ENCODE data around the gene THBD. TPM values are rescaled to one million over a fixed set of nuclear protein-coding genes. Genes with fewer than 3 reads are reported as not detected.

THBD gene, protein sequence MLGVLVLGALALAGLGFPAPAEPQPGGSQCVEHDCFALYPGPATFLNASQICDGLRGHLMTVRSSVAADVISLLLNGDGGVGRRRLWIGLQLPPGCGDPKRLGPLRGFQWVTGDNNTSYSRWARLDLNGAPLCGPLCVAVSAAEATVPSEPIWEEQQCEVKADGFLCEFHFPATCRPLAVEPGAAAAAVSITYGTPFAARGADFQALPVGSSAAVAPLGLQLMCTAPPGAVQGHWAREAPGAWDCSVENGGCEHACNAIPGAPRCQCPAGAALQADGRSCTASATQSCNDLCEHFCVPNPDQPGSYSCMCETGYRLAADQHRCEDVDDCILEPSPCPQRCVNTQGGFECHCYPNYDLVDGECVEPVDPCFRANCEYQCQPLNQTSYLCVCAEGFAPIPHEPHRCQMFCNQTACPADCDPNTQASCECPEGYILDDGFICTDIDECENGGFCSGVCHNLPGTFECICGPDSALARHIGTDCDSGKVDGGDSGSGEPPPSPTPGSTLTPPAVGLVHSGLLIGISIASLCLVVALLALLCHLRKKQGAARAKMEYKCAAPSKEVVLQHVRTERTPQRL
- total RNA-seq = 6.9 and 18.9 TPM in 2 replicates

DNA sequence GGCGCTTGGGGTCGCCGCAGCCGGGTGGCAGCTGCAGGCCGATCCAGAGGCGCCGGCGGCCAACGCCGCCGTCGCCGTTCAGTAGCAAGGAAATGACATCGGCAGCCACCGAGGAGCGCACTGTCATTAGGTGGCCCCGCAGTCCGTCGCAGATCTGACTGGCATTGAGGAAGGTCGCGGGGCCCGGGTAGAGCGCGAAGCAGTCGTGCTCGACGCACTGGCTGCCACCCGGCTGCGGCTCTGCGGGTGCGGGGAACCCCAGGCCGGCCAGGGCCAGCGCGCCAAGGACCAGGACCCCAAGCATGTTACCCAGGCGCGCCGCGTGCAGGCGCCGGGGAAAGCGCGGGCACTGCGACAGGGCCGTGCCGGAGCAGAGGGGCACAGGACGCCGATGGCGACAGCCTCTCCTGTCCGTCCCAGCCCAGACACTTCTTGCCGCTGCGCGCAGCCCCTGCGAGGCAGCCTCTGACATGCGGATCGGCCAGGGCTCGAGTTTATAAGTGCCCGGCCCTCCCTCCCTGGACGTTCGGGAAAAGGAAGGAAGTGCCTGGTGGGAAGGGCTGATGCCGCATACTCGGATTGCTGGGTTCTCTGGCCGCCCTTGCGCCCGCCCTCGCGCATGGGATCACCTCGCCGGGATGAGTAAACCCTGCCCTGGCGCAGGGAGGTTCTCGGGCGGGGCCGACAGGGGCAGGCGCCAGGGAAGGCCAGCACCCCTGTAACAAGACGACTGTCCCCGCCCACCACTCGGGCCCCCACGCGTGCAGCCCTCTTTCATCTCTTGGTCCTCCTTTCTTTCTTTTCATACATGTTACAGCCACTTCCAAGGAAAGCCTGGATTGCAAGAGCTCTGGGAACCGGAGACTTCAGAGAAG lies at the start of gene THBD:
TSS of gene THBD (minus strand) at position 472 of the 875 bp plus-strand sequence. CDS start at position 304, 168 bp downstream.
- DNase-seq (ENCODE audit: low read depth) = peak; percentile 54
- TF ChIP-seq, protein P1, sequence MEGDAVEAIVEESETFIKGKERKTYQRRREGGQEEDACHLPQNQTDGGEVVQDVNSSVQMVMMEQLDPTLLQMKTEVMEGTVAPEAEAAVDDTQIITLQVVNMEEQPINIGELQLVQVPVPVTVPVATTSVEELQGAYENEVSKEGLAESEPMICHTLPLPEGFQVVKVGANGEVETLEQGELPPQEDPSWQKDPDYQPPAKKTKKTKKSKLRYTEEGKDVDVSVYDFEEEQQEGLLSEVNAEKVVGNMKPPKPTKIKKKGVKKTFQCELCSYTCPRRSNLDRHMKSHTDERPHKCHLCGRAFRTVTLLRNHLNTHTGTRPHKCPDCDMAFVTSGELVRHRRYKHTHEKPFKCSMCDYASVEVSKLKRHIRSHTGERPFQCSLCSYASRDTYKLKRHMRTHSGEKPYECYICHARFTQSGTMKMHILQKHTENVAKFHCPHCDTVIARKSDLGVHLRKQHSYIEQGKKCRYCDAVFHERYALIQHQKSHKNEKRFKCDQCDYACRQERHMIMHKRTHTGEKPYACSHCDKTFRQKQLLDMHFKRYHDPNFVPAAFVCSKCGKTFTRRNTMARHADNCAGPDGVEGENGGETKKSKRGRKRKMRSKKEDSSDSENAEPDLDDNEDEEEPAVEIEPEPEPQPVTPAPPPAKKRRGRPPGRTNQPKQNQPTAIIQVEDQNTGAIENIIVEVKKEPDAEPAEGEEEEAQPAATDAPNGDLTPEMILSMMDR (conservative IDR thresholded peaks at IDR 0.05; ENCODE audit: low read depth, low read length) = no peak
- peak within 1 kb of the TSS; percentile 65 for H3K4me3 ChIP-seq (ENCODE audit: low read depth, low read length)

DNA sequence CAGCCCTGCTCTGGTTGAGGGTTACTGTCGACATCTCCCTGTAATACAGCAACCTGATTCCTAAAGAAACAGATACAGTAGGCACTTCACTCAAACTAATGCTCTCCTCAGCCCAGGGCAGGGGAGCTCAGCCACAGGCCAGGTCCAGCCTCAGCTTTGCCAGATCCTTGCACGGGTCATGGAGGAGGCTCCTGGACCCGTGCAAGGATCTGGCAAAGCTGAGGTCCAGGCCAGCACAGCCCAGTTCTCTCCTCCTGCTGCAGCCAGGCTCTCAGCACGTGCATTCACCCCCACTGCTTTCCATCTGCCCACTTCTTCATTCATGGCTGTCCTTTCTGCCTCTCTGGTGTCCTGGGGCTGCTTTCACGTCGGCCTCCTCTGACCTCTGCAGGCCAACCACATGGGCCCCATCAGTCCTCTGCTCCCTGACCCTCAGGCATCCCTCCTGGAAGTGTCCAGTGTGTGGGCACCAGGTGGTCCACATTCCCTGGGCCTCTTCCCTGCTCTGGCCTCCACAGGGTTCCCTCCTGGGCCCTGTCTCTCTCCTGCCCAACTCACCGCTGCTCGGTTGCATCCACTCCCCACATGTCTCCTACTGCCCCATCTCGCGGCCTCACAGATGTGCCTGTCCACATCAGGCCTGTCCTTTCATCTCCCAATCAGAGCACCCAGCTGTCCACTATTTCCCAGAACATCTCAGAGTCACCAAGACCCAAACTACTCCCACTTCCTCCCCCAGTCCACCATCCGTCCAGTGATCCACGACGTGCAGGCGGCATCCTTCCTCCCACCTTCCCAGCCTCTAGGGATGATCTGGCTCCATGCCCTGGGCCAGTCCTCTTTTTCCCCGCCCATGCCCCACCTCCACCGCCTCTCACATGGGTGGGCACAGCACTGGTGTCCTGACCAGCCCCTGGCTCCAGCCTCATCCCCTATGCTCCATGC lies 48.4 kb upstream of the THBD start:
- DNase-seq (ENCODE audit: low read depth) = no peak
- H3K4me3 ChIP-seq (ENCODE audit: low read depth, low read length) = no peak overlapping the region
- TF ChIP-seq, protein P1 (conservative IDR thresholded peaks at IDR 0.05; ENCODE audit: low read depth, low read length) = no peak

DNA sequence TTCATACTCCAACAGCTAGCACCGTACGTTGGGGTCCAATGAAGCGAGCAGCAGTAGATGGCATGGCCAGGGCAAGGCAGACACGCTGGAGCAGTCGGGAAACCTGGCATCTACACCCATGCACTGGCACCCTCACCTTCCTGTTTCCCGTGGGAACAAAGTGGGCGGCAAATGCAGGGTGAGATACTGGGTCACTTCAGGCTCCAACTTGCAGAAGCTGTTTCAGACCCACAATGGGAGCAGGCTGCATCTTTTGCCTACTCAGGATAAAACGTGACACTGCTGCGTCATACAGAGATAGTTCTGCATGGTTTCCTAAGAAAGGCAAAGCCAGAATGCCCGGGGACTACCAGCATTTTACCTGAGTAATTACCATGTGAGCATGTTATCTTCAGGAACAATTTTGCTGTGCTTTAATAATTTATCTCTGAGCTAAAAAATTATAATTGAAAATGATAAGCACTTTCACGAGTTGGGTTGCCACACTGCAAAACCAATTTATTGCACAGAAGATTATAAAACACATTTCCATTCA lies 47.6 kb upstream of the THBD start:
- DNase-seq (ENCODE audit: low read depth) = no peak
- no peak overlapping the region for H3K4me3 ChIP-seq (ENCODE audit: low read depth, low read length)
- TF ChIP-seq, protein P1 (conservative IDR thresholded peaks at IDR 0.05; ENCODE audit: low read depth, low read length) = no peak

DNA sequence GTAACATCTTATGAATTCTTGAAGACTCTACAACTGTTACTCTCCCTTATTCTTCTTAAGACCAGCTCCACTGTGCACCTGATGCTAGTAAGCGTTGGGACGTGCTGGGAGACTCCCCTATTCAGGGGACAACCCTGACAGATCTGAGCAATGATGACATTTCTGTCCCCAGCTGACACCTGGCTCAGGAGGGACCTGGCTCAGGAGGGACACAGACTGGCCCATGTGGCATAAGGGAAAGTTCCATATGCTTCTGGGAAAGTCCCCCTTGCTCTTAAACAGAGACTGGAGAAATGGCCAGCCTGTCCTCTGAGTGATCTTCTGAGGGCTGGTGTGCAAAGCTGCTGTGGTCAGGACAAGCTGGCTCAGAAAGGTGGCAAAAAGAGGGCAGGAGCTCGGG lies 46.6 kb upstream of the THBD start:
- TF ChIP-seq, protein P1 (conservative IDR thresholded peaks at IDR 0.05; ENCODE audit: low read depth, low read length) = no peak
- no peak for DNase-seq (ENCODE audit: low read depth)
- no peak overlapping the region for H3K4me3 ChIP-seq (ENCODE audit: low read depth, low read length)

DNA sequence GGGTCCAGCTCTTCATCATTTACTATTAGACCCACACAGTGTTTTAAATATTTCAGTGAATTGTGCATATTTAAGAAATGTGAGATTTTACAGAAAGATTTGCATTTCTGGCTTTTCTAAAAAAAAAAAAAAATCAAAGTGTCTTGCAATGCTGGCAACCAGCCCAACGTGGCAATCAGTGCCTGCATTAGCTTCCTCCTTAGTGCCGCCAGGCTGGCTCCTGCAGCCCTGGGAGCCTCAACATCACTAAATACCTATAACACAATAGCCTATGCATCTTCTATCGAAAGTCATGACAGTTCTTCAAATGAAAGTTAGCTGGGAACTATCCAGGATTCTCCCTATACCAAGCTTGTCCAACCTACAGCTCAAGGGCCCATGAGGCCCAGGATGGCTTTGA lies 46.0 kb upstream of the THBD start:
- no peak for DNase-seq (ENCODE audit: low read depth)
- TF ChIP-seq, protein P1 (conservative IDR thresholded peaks at IDR 0.05; ENCODE audit: low read depth, low read length) = no peak
- no peak overlapping the region for H3K4me3 ChIP-seq (ENCODE audit: low read depth, low read length)

DNA sequence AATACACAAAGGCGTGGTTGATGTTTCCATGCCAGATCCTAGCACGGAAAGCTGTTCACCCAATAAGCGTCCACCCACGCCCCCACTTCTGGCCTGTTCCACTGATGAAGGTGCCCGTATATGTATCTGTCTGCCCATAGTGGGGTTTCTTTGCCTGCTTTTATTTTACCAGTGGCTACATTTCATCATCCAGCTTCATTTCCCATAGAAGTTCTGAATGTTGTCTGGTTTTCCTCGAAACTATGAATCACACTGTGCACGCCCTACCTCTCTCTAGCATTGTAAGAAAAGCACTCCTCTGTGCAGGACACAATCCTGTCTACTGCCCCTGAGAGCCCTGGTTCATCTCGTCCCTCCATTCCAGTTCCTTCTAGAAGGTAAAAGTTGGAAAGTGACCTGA lies 45.5 kb upstream of the THBD start:
- no peak for DNase-seq (ENCODE audit: low read depth)
- H3K4me3 ChIP-seq (ENCODE audit: low read depth, low read length) = no peak overlapping the region
- TF ChIP-seq, protein P1 (conservative IDR thresholded peaks at IDR 0.05; ENCODE audit: low read depth, low read length) = no peak

Data from epithelial cell of proximal tubule (primary cell).